Measurements from ENCODE around the gene KIF1B. TPM values are rescaled to one million over a fixed set of nuclear protein-coding genes. Genes with fewer than 3 reads are reported as not detected.
A peak's percentile ranks its signal among the peaks of the same experiment; 100 is the strongest.

Gene KIF1B
- total RNA-seq, 1 experiment from 2014 or later: 22.7 TPM

DNA sequence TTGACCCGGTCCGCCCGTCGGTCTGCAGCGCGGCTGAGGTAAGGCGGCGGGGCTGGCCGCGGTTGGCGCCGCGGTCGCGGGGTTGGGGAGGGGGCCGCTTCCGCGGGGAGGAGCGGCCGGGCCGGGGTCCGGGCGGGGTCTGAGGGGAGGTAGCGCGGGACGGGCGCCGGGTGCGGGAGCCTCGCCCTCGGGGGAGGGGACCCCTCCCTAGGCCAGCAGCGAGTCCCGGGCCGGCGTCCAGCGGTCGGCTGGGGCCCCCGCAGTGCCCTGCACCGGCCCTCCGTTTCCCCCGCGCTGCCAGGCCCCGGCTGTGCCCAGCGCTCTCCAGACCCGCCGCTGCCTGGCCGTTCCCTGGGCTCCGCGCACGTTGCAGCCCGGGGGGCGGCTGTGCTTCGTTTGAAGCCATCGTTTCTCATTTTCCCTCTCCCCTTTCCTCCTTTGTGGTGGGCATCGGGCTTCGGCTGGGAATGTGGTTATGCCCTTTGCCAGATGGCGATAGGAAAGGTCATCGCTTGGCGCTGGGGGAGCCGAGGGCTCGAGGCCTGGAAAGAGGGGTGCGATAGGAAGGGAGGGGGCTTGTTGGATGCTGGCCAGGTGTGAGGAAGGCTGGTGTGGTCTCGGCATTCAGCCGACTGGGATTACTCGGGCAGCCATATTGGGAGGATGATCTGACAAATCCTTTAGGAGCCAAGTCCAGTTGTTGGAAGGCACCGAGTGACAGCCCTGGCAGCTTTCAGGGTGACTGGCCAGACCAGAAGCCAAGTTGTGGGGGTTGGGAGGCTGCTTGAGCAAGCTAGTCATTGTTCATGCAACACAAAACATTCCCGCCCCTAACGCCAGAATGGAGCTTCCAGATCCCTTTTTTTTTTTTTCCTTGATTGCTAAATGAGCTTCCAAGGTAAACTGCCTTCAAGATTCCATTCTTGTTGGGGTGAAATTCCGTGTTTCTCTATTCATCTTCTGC, 753 bp downstream of the KIF1B start:
- Histone ChIP-seq H3K27me3 (ENCODE audit: insufficient read depth, low read depth) (no peaks in the 10 kb centered on the region), H3K4me1 (replicated peaks; ENCODE audit: insufficient read depth) (peaks cover 11% of the 10 kb centered on the region), H2AFZ (peak overlapping the region; percentile 92), H3K27ac (peak overlapping the region; percentile 45), H3K36me3 (ENCODE audit: low read depth) (no peaks in the 10 kb centered on the region), H3F3A (ENCODE audit: insufficient read depth, low read depth) (peaks cover 7% of the 10 kb centered on the region; the same call in 1 of the 2 replicates), H3K9me2 (ENCODE audit: insufficient read depth) (no peaks in the 10 kb centered on the region), H3K4me3 (peak overlapping the region; percentile 88), H3K9me3 (ENCODE audit: insufficient read depth, low read depth) (no peaks in the 10 kb centered on the region), H3K79me2 (ENCODE audit: low read depth) (peaks cover 38% of the 10 kb centered on the region), H3K4me2 (peak overlapping the region; percentile 95), H4K20me1 (ENCODE audit: insufficient read depth) (no peaks in the 10 kb centered on the region)
- POLR2A ChIA-PET (ENCODE audit: unreplicated experiment): interaction anchor here (0.5 to 0.7 kb wide), 3 partner anchors 16 to 319 kb away, joined by 3 to 12 read pairs (median 5); no protein-coding TSS in a partner anchor
- DNase-seq: peak; percentile 78 to 79
- BruUV-seq (replicated peaks): no TSS peak
- intact Hi-C loops (cut with micrococcal nuclease; ENCODE audit: unreplicated experiment): loop anchor here (1.0 to 2.0 kb wide), 4 partner anchors 72 to 217 kb away; partner anchors contain the start of gene UBE4B
- CTCF ChIA-PET: interaction anchor here (0.6 to 0.7 kb wide), 3 partner anchors 15 to 205 kb away, joined by 3 to 4 read pairs (median 3); no protein-coding TSS in a partner anchor
- TF ChIP-seq, protein P1, sequence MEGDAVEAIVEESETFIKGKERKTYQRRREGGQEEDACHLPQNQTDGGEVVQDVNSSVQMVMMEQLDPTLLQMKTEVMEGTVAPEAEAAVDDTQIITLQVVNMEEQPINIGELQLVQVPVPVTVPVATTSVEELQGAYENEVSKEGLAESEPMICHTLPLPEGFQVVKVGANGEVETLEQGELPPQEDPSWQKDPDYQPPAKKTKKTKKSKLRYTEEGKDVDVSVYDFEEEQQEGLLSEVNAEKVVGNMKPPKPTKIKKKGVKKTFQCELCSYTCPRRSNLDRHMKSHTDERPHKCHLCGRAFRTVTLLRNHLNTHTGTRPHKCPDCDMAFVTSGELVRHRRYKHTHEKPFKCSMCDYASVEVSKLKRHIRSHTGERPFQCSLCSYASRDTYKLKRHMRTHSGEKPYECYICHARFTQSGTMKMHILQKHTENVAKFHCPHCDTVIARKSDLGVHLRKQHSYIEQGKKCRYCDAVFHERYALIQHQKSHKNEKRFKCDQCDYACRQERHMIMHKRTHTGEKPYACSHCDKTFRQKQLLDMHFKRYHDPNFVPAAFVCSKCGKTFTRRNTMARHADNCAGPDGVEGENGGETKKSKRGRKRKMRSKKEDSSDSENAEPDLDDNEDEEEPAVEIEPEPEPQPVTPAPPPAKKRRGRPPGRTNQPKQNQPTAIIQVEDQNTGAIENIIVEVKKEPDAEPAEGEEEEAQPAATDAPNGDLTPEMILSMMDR (conservative IDR thresholded peaks at IDR 0.05): no peak
- TF ChIP-seq EZH2 (IDR thresholded peaks at IDR 0.05; ENCODE audit: low read depth): no peak

DNA sequence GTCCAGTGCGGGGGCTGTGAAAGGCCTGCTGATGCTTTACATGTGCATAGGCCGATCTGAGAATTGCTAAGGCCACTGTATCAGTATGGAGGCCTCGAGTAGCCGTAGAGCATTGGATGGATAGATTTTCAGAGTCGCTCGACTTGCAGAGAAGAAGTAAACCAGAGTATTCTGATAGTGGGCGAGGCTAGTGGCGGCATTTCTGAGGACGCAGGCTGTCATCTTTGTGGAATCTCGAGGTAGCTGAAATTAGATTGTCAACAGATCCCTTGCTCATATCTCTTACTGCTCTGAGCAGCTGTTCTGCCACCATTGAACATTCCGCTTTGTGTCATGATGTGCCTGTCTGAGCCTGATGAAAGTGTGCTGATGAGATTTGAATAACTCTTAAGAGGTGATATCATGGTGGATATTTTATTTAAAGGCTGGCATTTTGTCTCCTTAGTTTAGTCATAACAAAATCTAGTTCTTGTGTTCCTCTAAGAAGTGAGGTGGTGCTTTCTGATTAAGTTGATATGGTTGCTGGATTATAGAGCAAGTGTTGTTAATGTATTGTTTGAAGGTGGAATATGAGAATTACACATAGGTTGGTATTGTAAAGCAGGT, 1.5 kb downstream of the KIF1B start:
- Histone ChIP-seq H3F3A (ENCODE audit: insufficient read depth, low read depth) (peaks cover 7% of the 10 kb centered on the region; the same call in 1 of the 2 replicates), H3K36me3 (ENCODE audit: low read depth) (no peaks in the 10 kb centered on the region), H3K4me2 (peak overlapping the region; percentile 95), H3K4me1 (replicated peaks; ENCODE audit: insufficient read depth) (peaks cover 11% of the 10 kb centered on the region), H3K9me3 (ENCODE audit: insufficient read depth, low read depth) (no peaks in the 10 kb centered on the region), H3K27me3 (ENCODE audit: insufficient read depth, low read depth) (no peaks in the 10 kb centered on the region), H3K79me2 (ENCODE audit: low read depth) (peaks cover 43% of the 10 kb centered on the region), H3K27ac (peak overlapping the region; percentile 45), H4K20me1 (ENCODE audit: insufficient read depth) (no peaks in the 10 kb centered on the region), H2AFZ (peak overlapping the region; percentile 92), H3K4me3 (peak overlapping the region; percentile 88), H3K9me2 (ENCODE audit: insufficient read depth) (no peaks in the 10 kb centered on the region)
- TF ChIP-seq, protein P1 (conservative IDR thresholded peaks at IDR 0.05): no peak
- BruUV-seq (replicated peaks): no TSS peak
- intact Hi-C loops (cut with micrococcal nuclease; ENCODE audit: unreplicated experiment): loop anchor here (2.0 kb wide), 3 partner anchors 71 to 179 kb away; partner anchors contain the start of gene UBE4B
- no peak for DNase-seq
- ChIA-PET POLR2A (ENCODE audit: unreplicated experiment) (interaction anchor here (0.5 to 0.7 kb wide), 5 partner anchors 16 to 319 kb away, joined by 3 to 12 read pairs (median 5); no protein-coding TSS in a partner anchor), CTCF (interaction anchor here (0.6 to 0.7 kb wide), 5 partner anchors 12 to 204 kb away, joined by 3 to 23 read pairs (median 4); no protein-coding TSS in a partner anchor)

- TF ChIP-seq, protein P1 (conservative IDR thresholded peaks at IDR 0.05): no peak
- no peak for TF ChIP-seq EZH2 (IDR thresholded peaks at IDR 0.05; ENCODE audit: low read depth)
- Histone ChIP-seq H2AFZ (no peak overlapping the region), H4K20me1 (ENCODE audit: insufficient read depth) (no peaks in the 10 kb centered on the region), H3K4me3 (peak overlapping the region; percentile 88; the same call in 1 of the 2 replicates), H3F3A (ENCODE audit: insufficient read depth, low read depth) (peaks cover 7% of the 10 kb centered on the region; the same call in 1 of the 2 replicates), H3K79me2 (ENCODE audit: low read depth) (peaks cover 43% of the 10 kb centered on the region), H3K27me3 (ENCODE audit: insufficient read depth, low read depth) (no peaks in the 10 kb centered on the region), H3K4me1 (replicated peaks; ENCODE audit: insufficient read depth) (peaks cover 11% of the 10 kb centered on the region), H3K4me2 (peak overlapping the region; percentile 95), H3K9me3 (ENCODE audit: insufficient read depth, low read depth) (no peaks in the 10 kb centered on the region), H3K36me3 (ENCODE audit: low read depth) (no peaks in the 10 kb centered on the region), H3K9me2 (ENCODE audit: insufficient read depth) (no peaks in the 10 kb centered on the region), H3K27ac (peak overlapping the region; percentile 45)
- BruUV-seq (replicated peaks): TSS peak; percentile 35
- no peak for DNase-seq
- intact Hi-C loops (cut with micrococcal nuclease; ENCODE audit: unreplicated experiment): no loop called here
- CTCF ChIA-PET: interaction anchor here (0.6 to 0.7 kb wide), 3 partner anchors 12 to 201 kb away, joined by 4 to 23 read pairs (median 6); no protein-coding TSS in a partner anchor
- POLR2A ChIA-PET (ENCODE audit: unreplicated experiment): interaction anchor here (0.6 kb wide), 2 partner anchors 141 to 260 kb away, joined by 4 to 5 read pairs; no protein-coding TSS in a partner anchor
Measured at GRCh38 chr1:10212476-10212875, 2.1 kb downstream of the KIF1B start.
